ENCODE measurements around the gene PHLDA2. TPM values are rescaled to one million over a fixed set of nuclear protein-coding genes. Genes with fewer than 3 reads are reported as not detected.
A peak's percentile ranks its signal among the peaks of the same experiment; 100 is the strongest.

Gene PHLDA2
- total RNA-seq, 2 experiments from 2014 or later, result 0.16 to 0.34 TPM

DNA sequence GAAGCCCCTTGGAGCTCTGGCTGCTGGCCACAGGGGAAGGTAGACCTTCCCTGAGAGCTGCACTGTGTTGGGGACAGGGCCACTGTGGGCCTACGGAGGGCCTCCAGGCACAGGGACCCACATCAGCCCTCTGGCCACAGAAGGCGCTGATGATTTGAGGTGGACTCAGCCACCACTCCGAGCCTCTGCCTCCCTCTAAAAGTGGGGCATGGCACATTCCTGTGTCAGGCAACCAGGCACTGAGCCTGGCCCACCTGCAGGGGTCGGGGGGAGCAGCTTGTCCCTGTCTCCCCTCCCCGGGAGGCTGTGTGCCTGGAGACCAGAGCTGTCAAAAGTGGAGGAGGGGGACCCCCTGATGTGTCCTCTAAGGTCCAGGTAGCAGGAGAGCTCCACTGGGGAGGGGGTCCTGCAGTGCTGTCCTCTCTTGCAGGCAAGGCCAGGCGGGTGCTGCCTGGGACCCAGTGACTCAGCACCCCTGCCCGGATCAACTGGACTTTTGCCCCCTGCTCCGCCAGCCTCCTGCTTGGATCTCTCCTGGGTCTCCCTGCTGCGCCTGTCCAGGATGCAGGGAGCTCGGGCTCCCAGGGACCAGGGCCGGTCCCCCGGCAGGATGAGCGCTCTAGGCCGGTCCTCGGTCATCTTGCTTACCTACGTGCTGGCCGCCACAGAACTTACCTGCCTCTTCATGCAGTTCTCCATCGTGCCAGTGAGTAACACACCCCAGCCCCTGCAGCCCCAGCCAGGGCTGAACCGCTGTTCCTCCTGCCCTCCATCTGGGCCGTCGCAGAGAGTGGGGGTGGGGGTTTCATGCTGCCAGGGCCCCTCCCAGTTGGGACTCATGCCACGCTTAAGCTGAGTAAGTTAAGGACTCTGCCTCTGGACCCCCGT, 26.2 kb downstream of the PHLDA2 start:
- Histone ChIP-seq H2AFZ (ENCODE audit: low read length) (peak overlapping the region; percentile 66; the same call in 1 of the 2 replicates), H3K79me2 (ENCODE audit: insufficient read depth, low read depth, low read length) (no peaks in the 10 kb centered on the region), H3K4me3 (ENCODE audit: low read depth, low read length, poor library complexity, severe bottlenecking) (peak overlapping the region; percentile 75), H3K9me3 (ENCODE audit: low read length) (no peaks in the 10 kb centered on the region), H3K36me3 (ENCODE audit: insufficient read depth, low read length) (no peaks in the 10 kb centered on the region), H3K27ac (ENCODE audit: low read depth, low read length, poor library complexity, severe bottlenecking) (no peak overlapping the region), H3K4me2 (ENCODE audit: low read length) (peak overlapping the region; percentile 86), H3K9me2 (ENCODE audit: insufficient read depth, low read length) (no peaks in the 10 kb centered on the region), H4K20me1 (ENCODE audit: insufficient read depth, low read length) (no peaks in the 10 kb centered on the region), H3K4me1 (ENCODE audit: insufficient read depth, low read length, poor library complexity, severe bottlenecking) (peaks cover 5% of the 10 kb centered on the region)
- ChIA-PET POLR2A (interaction anchor here (1.0 kb wide), 1 partner anchor 15 kb away, joined by 8 read pairs; no protein-coding TSS in a partner anchor), CTCF (ENCODE audit: unreplicated experiment) (interaction anchor here (0.5 kb wide), 1 partner anchor 10 kb away, joined by 3 read pairs; no protein-coding TSS in a partner anchor)
- intact Hi-C loops (cut with micrococcal nuclease; ENCODE audit: unreplicated experiment), result no loop called here
- BruUV-seq (replicated peaks), result no TSS peak
- TF ChIP-seq EZH2phosphoT487 (IDR thresholded peaks at IDR 0.05; ENCODE audit: borderline replicate concordance, low read depth, low read length), result no peak
- TF ChIP-seq, protein P1, sequence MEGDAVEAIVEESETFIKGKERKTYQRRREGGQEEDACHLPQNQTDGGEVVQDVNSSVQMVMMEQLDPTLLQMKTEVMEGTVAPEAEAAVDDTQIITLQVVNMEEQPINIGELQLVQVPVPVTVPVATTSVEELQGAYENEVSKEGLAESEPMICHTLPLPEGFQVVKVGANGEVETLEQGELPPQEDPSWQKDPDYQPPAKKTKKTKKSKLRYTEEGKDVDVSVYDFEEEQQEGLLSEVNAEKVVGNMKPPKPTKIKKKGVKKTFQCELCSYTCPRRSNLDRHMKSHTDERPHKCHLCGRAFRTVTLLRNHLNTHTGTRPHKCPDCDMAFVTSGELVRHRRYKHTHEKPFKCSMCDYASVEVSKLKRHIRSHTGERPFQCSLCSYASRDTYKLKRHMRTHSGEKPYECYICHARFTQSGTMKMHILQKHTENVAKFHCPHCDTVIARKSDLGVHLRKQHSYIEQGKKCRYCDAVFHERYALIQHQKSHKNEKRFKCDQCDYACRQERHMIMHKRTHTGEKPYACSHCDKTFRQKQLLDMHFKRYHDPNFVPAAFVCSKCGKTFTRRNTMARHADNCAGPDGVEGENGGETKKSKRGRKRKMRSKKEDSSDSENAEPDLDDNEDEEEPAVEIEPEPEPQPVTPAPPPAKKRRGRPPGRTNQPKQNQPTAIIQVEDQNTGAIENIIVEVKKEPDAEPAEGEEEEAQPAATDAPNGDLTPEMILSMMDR (conservative IDR thresholded peaks at IDR 0.05; ENCODE audit: low read length), result no peak
- no peak for DNase-seq (ENCODE audit: low spot score)

DNA sequence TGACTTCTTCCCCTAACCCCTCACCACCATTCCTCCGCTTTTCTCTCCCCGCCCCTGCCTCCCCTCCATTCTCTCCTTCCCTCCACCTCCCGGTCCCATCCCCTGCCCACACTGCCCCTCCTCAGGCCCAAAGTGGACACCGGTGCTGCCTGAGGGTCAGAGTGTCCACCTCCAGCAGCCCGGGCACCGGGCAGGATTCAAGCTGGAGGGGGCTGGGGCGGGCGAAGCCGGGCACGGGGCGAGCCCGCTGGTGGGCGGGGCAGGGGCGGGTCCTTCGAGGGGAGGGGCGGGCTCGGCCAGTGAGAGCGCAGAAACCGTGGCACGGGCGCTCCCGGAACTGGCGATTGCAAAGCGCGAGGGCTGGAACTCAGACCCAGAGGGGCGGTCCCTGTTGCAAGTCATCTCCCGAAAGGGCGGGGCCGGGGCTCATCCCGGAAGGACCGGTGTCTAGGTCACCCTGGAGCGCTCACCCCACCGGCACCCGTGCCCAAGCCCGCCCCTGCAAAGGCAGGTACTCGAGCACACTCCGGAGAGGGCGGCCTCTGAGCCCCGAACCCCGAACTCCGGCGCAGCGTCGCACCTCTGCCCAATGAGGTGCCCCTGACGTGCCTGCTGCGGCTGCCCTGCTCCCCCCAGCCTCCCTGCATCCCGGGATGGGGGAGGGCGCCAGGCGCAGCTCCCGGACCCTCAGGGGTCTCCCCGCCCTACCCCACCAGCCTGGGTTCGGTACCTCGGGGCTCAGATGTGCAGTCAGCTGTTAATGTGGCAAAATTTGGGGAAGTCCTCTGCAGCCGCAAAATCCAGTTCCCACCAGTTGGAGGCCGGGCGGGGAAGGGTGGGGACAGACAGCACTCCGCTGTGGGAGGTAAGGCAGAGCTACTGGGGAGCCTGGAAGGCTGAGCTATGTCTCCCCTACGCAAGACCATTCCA, 27.1 kb downstream of the PHLDA2 start:
- peak overlapping the region; percentile 75 for H3K4me3 ChIP-seq (ENCODE audit: low read depth, low read length, poor library complexity, severe bottlenecking)
- peaks cover 5% of the 10 kb centered on the region for H3K4me1 ChIP-seq (ENCODE audit: insufficient read depth, low read length, poor library complexity, severe bottlenecking)
- intact Hi-C loops (cut with micrococcal nuclease; ENCODE audit: unreplicated experiment), result no loop called here
- H3K9me3 ChIP-seq (ENCODE audit: low read length), result no peaks in the 10 kb centered on the region
- peak; percentile 98 for DNase-seq (ENCODE audit: low spot score)
- no peak overlapping the region for H3K27ac ChIP-seq (ENCODE audit: low read depth, low read length, poor library complexity, severe bottlenecking)
- no peaks in the 10 kb centered on the region for H3K9me2 ChIP-seq (ENCODE audit: insufficient read depth, low read length)
- no peaks in the 10 kb centered on the region for H4K20me1 ChIP-seq (ENCODE audit: insufficient read depth, low read length)
- POLR2A ChIA-PET, result interaction anchor here (0.9 to 1.0 kb wide), 2 partner anchors 14 to 355 kb away, joined by 3 to 8 read pairs; no protein-coding TSS in a partner anchor
- H3K79me2 ChIP-seq (ENCODE audit: insufficient read depth, low read depth, low read length), result no peaks in the 10 kb centered on the region
- no TSS peak for BruUV-seq (replicated peaks)
- no peaks in the 10 kb centered on the region for H3K36me3 ChIP-seq (ENCODE audit: insufficient read depth, low read length)
- peak overlapping the region; percentile 86 for H3K4me2 ChIP-seq (ENCODE audit: low read length)
- CTCF ChIA-PET (ENCODE audit: unreplicated experiment), result interaction anchor here (0.5 to 0.6 kb wide), 3 partner anchors 9 to 481 kb away, joined by 3 to 7 read pairs (median 5); no protein-coding TSS in a partner anchor
- TF ChIP-seq, protein P1 (conservative IDR thresholded peaks at IDR 0.05; ENCODE audit: low read length), result no peak
- TF ChIP-seq EZH2phosphoT487 (IDR thresholded peaks at IDR 0.05; ENCODE audit: borderline replicate concordance, low read depth, low read length), result no peak
- H2AFZ ChIP-seq (ENCODE audit: low read length), result peak overlapping the region; percentile 77

Measured in OCI-LY7 (cell line).